MM.1S (cell line): Measurements from ENCODE around the gene TPK1.

Source experiments
- CTCF ChIP-seq: fragments of 300-600 bp; sonication (generic); IDR thresholded peaks from 2 replicates; pipeline ENCODE4 v1.5.1; 2016; ENCODE audit warnings: antibody characterized with exemption, low read length, mixed read lengths
- EZH2 ChIP-seq: fragments of 300-600 bp; sonication (generic); optimal IDR thresholded peaks from 2 replicates; pipeline ENCODE3; 2017; ENCODE audit warnings: low read depth, mild to moderate bottlenecking, antibody characterized with exemption, low read length, mixed read lengths
- EZH2phosphoT487 ChIP-seq: fragments of 300-600 bp; sonication (generic); IDR thresholded peaks from 2 replicates; pipeline ENCODE4 v1.6.1; 2018; ENCODE audit warnings: antibody characterized with exemption, low read length

- no peak for TF ChIP-seq CTCF
- no peak for TF ChIP-seq EZH2phosphoT487
- TF ChIP-seq EZH2 = no peak
These were observed 341.5 kb downstream of the TPK1 start for GRCh38 chr7:144494355-144494754.
